SU-DHL-6 (cell line): ENCODE results near the gene GYPC.

Source experiments
- H2AFZ ChIP-seq: fragments of 200-600 bp; sonication (generic); 2 replicates; pipeline ENCODE4 v1.6.1; 2014; ENCODE audit warnings: low read depth, mild to moderate bottlenecking, moderate library complexity, mixed read lengths, antibody characterized with exemption, low read length; ENCODE audit not compliant: severe bottlenecking
- H3F3A ChIP-seq: fragments of 200-600 bp; shearing (Covaris generic); 2 replicates; pipeline ENCODE4 v1.6.0; 2016; ENCODE audit warnings: antibody characterized with exemption, mild to moderate bottlenecking; ENCODE audit not compliant: insufficient read depth
- H3K27ac ChIP-seq: fragments of 200-600 bp; sonication (generic); 2 replicates; pipeline ENCODE4 v1.5.1; 2016; ENCODE audit warnings: low read depth, mild to moderate bottlenecking, low read length, moderate library complexity, mixed read lengths
- H3K27me3 ChIP-seq: fragments of 200-600 bp; sonication (generic), shearing (Covaris generic); 2 replicates; pipeline ENCODE4 v1.6.0; 2014; ENCODE audit warnings: mild to moderate bottlenecking, low read length
- H3K36me3 ChIP-seq: fragments of 200-600 bp; sonication (generic); 2 replicates; pipeline ENCODE4 v1.6.1; 2014; ENCODE audit warnings: mild to moderate bottlenecking, low read length, mixed read lengths
- H3K4me2 ChIP-seq: fragments of 300-600, 200-600 bp; shearing (Covaris generic), sonication (generic); 2 replicates; pipeline ENCODE4 v1.6.0; 2014; ENCODE audit warnings: low read length, low read depth, mild to moderate bottlenecking; ENCODE audit not compliant: poor library complexity, severe bottlenecking
- H3K4me3 ChIP-seq: fragments of 200-600 bp; sonication (generic); 2 replicates; pipeline ENCODE4 v1.5.1; 2014; ENCODE audit warnings: antibody characterized with exemption, low read length, mild to moderate bottlenecking, mixed read lengths; ENCODE audit not compliant: insufficient read depth, poor library complexity, severe bottlenecking
- H3K79me2 ChIP-seq: fragments of 200-600 bp; sonication (generic); 2 replicates; pipeline ENCODE4 v1.6.1; 2014; ENCODE audit warnings: mild to moderate bottlenecking, low read length, moderate library complexity; ENCODE audit not compliant: insufficient read depth
- H3K9ac ChIP-seq: fragments of 200-600 bp; sonication (generic); 2 replicates; pipeline ENCODE4 v1.7.0; 2014; ENCODE audit warnings: mild to moderate bottlenecking, low read length
- H3K9me2 ChIP-seq: fragments of 200-600 bp; sonication (generic); replicated peaks from 2 replicates; pipeline ENCODE4 v1.6.1; 2014; ENCODE audit warnings: low read length; ENCODE audit not compliant: insufficient read depth
- H3K9me3 ChIP-seq: fragments of 200-600 bp; sonication (generic); 2 replicates; pipeline ENCODE4 v1.6.1; 2014; ENCODE audit warnings: low read length, mixed read lengths; ENCODE audit not compliant: insufficient read depth
- H4K20me1 ChIP-seq: fragments of 200-600 bp; sonication (generic); 2 replicates; pipeline ENCODE4 v1.6.1; 2014; ENCODE audit warnings: low read depth, mild to moderate bottlenecking, antibody characterized with exemption, low read length, moderate library complexity, mixed read lengths
- CTCF ChIP-seq: fragments of 200-600 bp; sonication (generic); IDR thresholded peaks from one replicate; pipeline ENCODE4 v1.5.1; 2017; ENCODE audit warnings: antibody characterized with exemption, mild to moderate bottlenecking, low read length, moderate library complexity; ENCODE audit not compliant: insufficient read depth, poor library complexity, severe bottlenecking
- EZH2phosphoT487 ChIP-seq: fragments of 200-600 bp; sonication (generic), shearing (Covaris generic); conservative IDR thresholded peaks from 2 replicates; pipeline ENCODE4 v1.6.1; 2018; ENCODE audit warnings: mild to moderate bottlenecking, antibody characterized with exemption, low read length, moderate library complexity, mixed read lengths

The GYPC gene

GRCh38 chr2:126732682-126733245 is 76.8 kb downstream of the GYPC start:
- H3K9me2 ChIP-seq, result no peaks in the 10 kb centered on the region
- no peak overlapping the region for H3K9ac ChIP-seq
- H2AFZ ChIP-seq, result no peak overlapping the region
- TF ChIP-seq EZH2phosphoT487, result no peak
- TF ChIP-seq CTCF, result no peak
- H3K4me2 ChIP-seq, result no peak overlapping the region
- H3K79me2 ChIP-seq, result no peaks in the 10 kb centered on the region
- H3K36me3 ChIP-seq, result no peaks in the 10 kb centered on the region
- H3K9me3 ChIP-seq, result no peaks in the 10 kb centered on the region
- no peak overlapping the region for H3K27ac ChIP-seq
- no peaks in the 10 kb centered on the region for H3K27me3 ChIP-seq
- H3F3A ChIP-seq, result no peaks in the 10 kb centered on the region
- no peaks in the 10 kb centered on the region for H4K20me1 ChIP-seq
- no peak overlapping the region for H3K4me3 ChIP-seq

DNA sequence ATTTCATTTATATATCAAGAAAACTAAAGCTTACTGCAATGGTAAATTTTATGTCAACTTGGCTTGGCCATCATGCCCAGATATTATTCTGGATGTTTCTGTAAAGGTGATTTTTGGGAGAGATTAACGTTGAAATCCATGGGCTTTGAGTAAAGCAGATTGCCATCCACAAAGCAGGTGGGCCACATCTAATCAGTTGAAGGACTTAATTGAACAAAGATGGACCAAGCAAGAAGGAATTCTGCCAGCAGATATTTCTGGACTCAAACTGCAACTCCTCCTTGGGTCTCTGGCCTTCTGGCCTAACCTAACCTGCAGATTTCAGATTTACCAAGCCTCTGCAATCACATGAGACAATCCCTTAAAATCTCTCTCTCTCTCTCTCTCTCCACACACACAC is 77.8 kb downstream of the GYPC start:
- TF ChIP-seq CTCF (no peak), EZH2phosphoT487 (no peak)
- Histone ChIP-seq H3K36me3 (no peaks in the 10 kb centered on the region), H3K9ac (no peak overlapping the region), H3F3A (no peaks in the 10 kb centered on the region), H3K9me2 (no peaks in the 10 kb centered on the region), H3K79me2 (no peaks in the 10 kb centered on the region), H3K4me3 (no peak overlapping the region), H3K9me3 (no peaks in the 10 kb centered on the region), H3K27me3 (no peaks in the 10 kb centered on the region), H4K20me1 (no peaks in the 10 kb centered on the region), H3K27ac (no peak overlapping the region), H3K4me2 (no peak overlapping the region), H2AFZ (no peak overlapping the region)

DNA sequence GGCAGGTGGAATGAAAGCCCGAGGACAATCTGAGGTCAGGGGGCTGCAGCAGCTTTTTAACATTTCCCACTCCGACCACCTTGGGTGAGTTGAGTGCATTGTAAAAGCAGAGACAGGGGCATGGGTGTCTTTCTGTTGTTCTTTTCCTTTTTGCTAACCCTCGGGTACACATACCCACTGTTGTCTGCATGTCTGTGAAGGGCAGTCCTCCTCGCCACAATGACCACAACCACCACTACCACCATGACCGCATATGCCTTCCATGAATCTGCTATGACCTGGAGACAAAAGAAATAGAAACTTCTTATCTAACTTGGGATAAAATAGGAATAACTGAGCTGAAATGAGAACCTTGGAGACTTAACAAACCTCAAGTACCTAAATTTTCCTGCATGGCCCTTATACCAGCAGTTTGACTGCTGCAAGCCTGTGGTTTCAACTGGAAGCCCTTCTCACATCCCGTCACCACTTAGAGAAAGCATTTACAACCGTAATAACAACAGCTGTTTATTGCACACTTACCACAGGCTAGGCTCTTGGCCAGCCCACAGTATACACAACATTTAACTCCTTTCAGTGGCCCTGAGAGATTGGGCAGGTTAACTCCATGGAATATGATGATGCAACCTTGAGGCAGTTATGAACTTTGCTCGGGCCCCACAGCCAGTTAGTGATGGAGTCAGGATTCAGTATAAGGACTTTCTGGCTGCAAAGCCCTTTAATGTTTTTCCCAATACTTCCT is 80.3 kb downstream of the GYPC start:
- Histone ChIP-seq H3K79me2 (no peaks in the 10 kb centered on the region), H3F3A (no peaks in the 10 kb centered on the region), H3K9me2 (no peaks in the 10 kb centered on the region), H3K4me3 (no peak overlapping the region), H3K9me3 (no peaks in the 10 kb centered on the region), H3K36me3 (no peaks in the 10 kb centered on the region), H3K4me2 (no peak overlapping the region), H4K20me1 (no peaks in the 10 kb centered on the region), H3K27me3 (no peaks in the 10 kb centered on the region), H2AFZ (no peak overlapping the region), H3K9ac (no peak overlapping the region), H3K27ac (no peak overlapping the region)
- TF ChIP-seq CTCF (no peak), EZH2phosphoT487 (no peak)
